Left ventricle myocardium inferior (tissue), 1 donor: ENCODE results near the gene TPK1. TPM values are rescaled to one million over a fixed set of nuclear protein-coding genes. Genes with fewer than 3 reads are reported as not detected.

Experiments used
- DNase-seq: peaks from one replicate; pipeline ENCODE4 v3.0.0-alpha.2; 2020
- H3K27ac ChIP-seq: fragments of 200-600 bp; replicated peaks from 2 replicates; pipeline ENCODE4 v1.8.0; 2021
- H3K27me3 ChIP-seq: fragments of 200-600 bp; 2 replicates; pipeline ENCODE4 v1.8.0; 2021; ENCODE audit warnings: low read depth
- H3K36me3 ChIP-seq: fragments of 200-600 bp; 2 replicates; pipeline ENCODE4 v1.8.0; 2021
- H3K4me1 ChIP-seq: fragments of 200-600 bp; 2 replicates; pipeline ENCODE4 v1.8.0; 2021
- H3K4me3 ChIP-seq: fragments of 200-600 bp; 2 replicates; pipeline ENCODE4 v1.8.0; 2021; ENCODE audit warnings: mild to moderate bottlenecking, moderate library complexity
- H3K9me3 ChIP-seq: fragments of 200-600 bp; replicated peaks from 2 replicates; pipeline ENCODE4 v1.8.0; 2021
- CTCF ChIP-seq: fragments of 200-600 bp; IDR thresholded peaks from 2 replicates; pipeline ENCODE4 v1.8.0; 2021; ENCODE audit warnings: antibody characterized with exemption, mild to moderate bottlenecking, borderline replicate concordance
- intact Hi-C: fragments of 100-400 bp; cut with micrococcal nuclease; formaldehyde crosslinking; loops from one replicate; pipeline ENCODE4 v1.11.0; 2022
- total RNA-seq: library from RNA; stranded (reverse); fragmentation: NEBNext Ultra II Directional; extraction: Animal tissue kit (Norgen Biotek cat#: 25700); gene quantifications from one replicate; pipeline ENCODE4 v1.2.1, GENCODE V29; 2021
- donor health status: DM: no; HTN: yes; CAD: no; lungs with severe emphysema.

The TPK1 gene
- total RNA-seq, 1 donor from 2014 or later, result 3.5 TPM

GRCh38 chr7:144408121-144408520 lies 427.7 kb downstream of the TPK1 start:
- no peak for DNase-seq
- Histone ChIP-seq H3K27me3 (peaks cover 15% of the 10 kb centered on the region), H3K36me3 (no peaks in the 10 kb centered on the region), H3K9me3 (no peaks in the 10 kb centered on the region), H3K4me3 (no peak overlapping the region), H3K4me1 (no peaks in the 10 kb centered on the region), H3K27ac (no peak overlapping the region)
- intact Hi-C loops, result no loop called here
- no peak for TF ChIP-seq CTCF

GRCh38 chr7:144407266-144407931 lies 428.5 kb downstream of the TPK1 start:
- H3K9me3 ChIP-seq, result no peaks in the 10 kb centered on the region
- intact Hi-C loops, result no loop called here
- no peaks in the 10 kb centered on the region for H3K36me3 ChIP-seq
- TF ChIP-seq CTCF, result no peak
- H3K27ac ChIP-seq, result no peak overlapping the region
- H3K4me3 ChIP-seq, result no peak overlapping the region
- DNase-seq, result no peak
- no peaks in the 10 kb centered on the region for H3K4me1 ChIP-seq
- peaks cover 17% of the 10 kb centered on the region for H3K27me3 ChIP-seq

- DNase-seq, result no peak
- Histone ChIP-seq H3K36me3 (no peaks in the 10 kb centered on the region), H3K27ac (no peak overlapping the region), H3K27me3 (peaks cover 23% of the 10 kb centered on the region), H3K4me1 (no peaks in the 10 kb centered on the region), H3K4me3 (no peak overlapping the region), H3K9me3 (no peaks in the 10 kb centered on the region)
- no peak for TF ChIP-seq CTCF
- intact Hi-C loops, result no loop called here
These were observed 430.9 kb downstream of the TPK1 start for GRCh38 chr7:144404946-144405345.

- Histone ChIP-seq H3K4me1 (no peaks in the 10 kb centered on the region), H3K4me3 (no peak within 1 kb of the TSS), H3K9me3 (no peaks in the 10 kb centered on the region), H3K27me3 (peaks cover 29% of the 10 kb centered on the region), H3K27ac (no peak within 1 kb of the TSS), H3K36me3 (no peaks in the 10 kb centered on the region)
- intact Hi-C loops, result no loop called here
- no peak for TF ChIP-seq CTCF
- no peak for DNase-seq
These were observed 432.2 kb downstream of the TPK1 start, which contains the start of gene NOBOX for GRCh38 chr7:144403649-144404061. NOBOX (minus strand) TSS chr7:144403693.

GRCh38 chr7:144403102-144403501 lies 432.8 kb downstream of the TPK1 start:
- Histone ChIP-seq H3K9me3 (no peaks in the 10 kb centered on the region), H3K36me3 (no peaks in the 10 kb centered on the region), H3K27me3 (peaks cover 29% of the 10 kb centered on the region), H3K4me3 (no peak overlapping the region), H3K27ac (no peak overlapping the region), H3K4me1 (no peaks in the 10 kb centered on the region)
- intact Hi-C loops, result no loop called here
- TF ChIP-seq CTCF, result no peak
- DNase-seq, result no peak
